H9 (cell line): Measurements from ENCODE around the gene ZNF423. TPM values are rescaled to one million over a fixed set of nuclear protein-coding genes. Genes with fewer than 3 reads are reported as not detected.

Source experiments
- DNase-seq: peaks from one replicate; pipeline ENCODE4 v3.0.0-alpha.2; 2017
- H2AFZ ChIP-seq: one replicate; pipeline ENCODE4 v1.6.1; 2013; ENCODE audit warnings: mild to moderate bottlenecking, low read length, control low read depth, moderate library complexity
- H2AK5ac ChIP-seq: 2 replicates; pipeline ENCODE4 v1.6.1; 2013; ENCODE audit warnings: low read length, control low read depth, mixed read lengths; ENCODE audit not compliant: insufficient read length
- H2BK120ac ChIP-seq: one replicate; pipeline ENCODE4 v1.6.1; 2013; ENCODE audit warnings: low read depth, mild to moderate bottlenecking, low read length, control low read depth, inconsistent platforms; ENCODE audit not compliant: poor library complexity, severe bottlenecking
- H2BK12ac ChIP-seq: 2 replicates; pipeline ENCODE4 v1.6.1; 2013; ENCODE audit warnings: low read length, control low read depth, mixed read lengths, low read depth; ENCODE audit not compliant: insufficient read length
- H2BK15ac ChIP-seq: 2 replicates; pipeline ENCODE4 v1.6.1; 2013; ENCODE audit warnings: low read depth, low read length, control low read depth
- H2BK20ac ChIP-seq: one replicate; pipeline ENCODE4 v1.6.1; 2013; ENCODE audit warnings: low read depth, mild to moderate bottlenecking, low read length, control low read depth, inconsistent platforms; ENCODE audit not compliant: poor library complexity, severe bottlenecking
- H2BK5ac ChIP-seq: 2 replicates; pipeline ENCODE4 v1.6.1; 2013; ENCODE audit warnings: low read length, control low read depth, mixed read lengths; ENCODE audit not compliant: insufficient read length
- H3K14ac ChIP-seq: 2 replicates; pipeline ENCODE4 v1.6.1; 2013; ENCODE audit warnings: low read length, control low read depth; ENCODE audit not compliant: insufficient read depth
- H3K18ac ChIP-seq: 2 replicates; pipeline ENCODE4 v1.6.1; 2013; ENCODE audit warnings: low read depth, mild to moderate bottlenecking, mixed read lengths, low read length, control low read depth; ENCODE audit not compliant: insufficient read length
- H3K23ac ChIP-seq: 2 replicates; pipeline ENCODE4 v1.6.1; 2013; ENCODE audit warnings: low read length, control low read depth, mixed read lengths, low read depth; ENCODE audit not compliant: insufficient read length
- H3K23me2 ChIP-seq: 2 replicates; pipeline ENCODE4 v1.6.1; 2013; ENCODE audit warnings: low read depth, mild to moderate bottlenecking, mixed read lengths, low read length, control low read depth; ENCODE audit not compliant: insufficient read length, poor library complexity, severe bottlenecking
- H3K27ac ChIP-seq: 2 replicates; pipeline ENCODE4 v1.5.1; 2013; ENCODE audit warnings: low read length, control low read depth, mixed read lengths, low read depth; ENCODE audit not compliant: insufficient read length
- H3K27me3 ChIP-seq: 2 replicates; pipeline ENCODE4 v1.6.1; 2013; ENCODE audit warnings: low read length, control low read depth, inconsistent platforms; ENCODE audit not compliant: insufficient read depth
- H3K4ac ChIP-seq: 2 replicates; pipeline ENCODE4 v1.6.1; 2013; ENCODE audit warnings: low read depth, mild to moderate bottlenecking, control low read depth, inconsistent platforms, low read length, moderate library complexity
- H3K4me1 ChIP-seq: 2 replicates; pipeline ENCODE4 v1.6.1; 2013; ENCODE audit warnings: low read length, control low read depth, inconsistent platforms; ENCODE audit not compliant: insufficient read depth
- H3K4me2 ChIP-seq: 2 replicates; pipeline ENCODE4 v1.6.1; 2013; ENCODE audit warnings: low read length, control low read depth, mixed read lengths; ENCODE audit not compliant: insufficient read length, insufficient read depth
- H3K56ac ChIP-seq: 2 replicates; pipeline ENCODE4 v1.6.1; 2013; ENCODE audit warnings: low read depth, mild to moderate bottlenecking, mixed read lengths, low read length, control low read depth; ENCODE audit not compliant: insufficient read length
- H3K79me1 ChIP-seq: 2 replicates; pipeline ENCODE4 v1.6.1; 2013; ENCODE audit warnings: low read depth, mild to moderate bottlenecking, moderate library complexity, low read length, control low read depth, inconsistent platforms; ENCODE audit not compliant: insufficient read depth, poor library complexity, severe bottlenecking
- H3K79me2 ChIP-seq: 2 replicates; pipeline ENCODE4 v1.6.1; 2013; ENCODE audit warnings: low read length, control low read depth, inconsistent platforms; ENCODE audit not compliant: insufficient read depth
- H3K9ac ChIP-seq: 2 replicates; pipeline ENCODE4 v1.6.1; 2013; ENCODE audit warnings: low read length, control low read depth, mixed read lengths; ENCODE audit not compliant: insufficient read length; ENCODE audit errors: extremely low read depth
- H3K9me3 ChIP-seq: one replicate; pipeline ENCODE4 v1.6.1; 2013; ENCODE audit warnings: low read depth, low read length, inconsistent platforms; ENCODE audit not compliant: control insufficient read depth
- H3T11ph ChIP-seq: one replicate; pipeline ENCODE4 v1.6.1; 2013; ENCODE audit warnings: mild to moderate bottlenecking, low read length, control low read depth, inconsistent platforms
- H4K20me1 ChIP-seq: one replicate; pipeline ENCODE4 v1.6.1; 2013; ENCODE audit not compliant: control insufficient read depth, insufficient read length, insufficient read depth
- H4K5ac ChIP-seq: 2 replicates; pipeline ENCODE4 v1.6.1; 2013; ENCODE audit warnings: low read depth, mild to moderate bottlenecking, mixed read lengths, low read length, control low read depth; ENCODE audit not compliant: insufficient read length
- H4K8ac ChIP-seq: replicated peaks from 2 replicates; pipeline ENCODE4 v1.6.1; 2013; ENCODE audit warnings: low read length, control low read depth, mixed read lengths, low read depth; ENCODE audit not compliant: insufficient read length
- H4K91ac ChIP-seq: 2 replicates; pipeline ENCODE4 v1.6.1; 2013; ENCODE audit warnings: low read depth, mild to moderate bottlenecking, moderate library complexity, mixed read lengths, low read length, control low read depth; ENCODE audit not compliant: insufficient read length
- H3K27ac Mint-ChIP-seq, 3 experiments: 2 replicates in 2 of 3; 3 replicates in 1 of 3; pipeline ENCODE4 v1.8.0; 2020 to 2021; ENCODE audit warnings: mixed read lengths in 3 of 3, mild to moderate bottlenecking in 1 of 3, moderate library complexity in 1 of 3
- H3K27me3 Mint-ChIP-seq: 2 replicates; pipeline ENCODE4 v1.8.0; 2021; ENCODE audit warnings: low read depth, mild to moderate bottlenecking, moderate library complexity, mixed read lengths
- H3K36me3 Mint-ChIP-seq, 3 experiments: 2 replicates in 2 of 3; 3 replicates in 1 of 3; pipeline ENCODE4 v1.8.0; 2020 to 2021; ENCODE audit warnings: low read depth in 3 of 3, mixed read lengths in 3 of 3; ENCODE audit not compliant: insufficient read depth in 1 of 3
- H3K4me1 Mint-ChIP-seq, 2 experiments: 2 replicates each; pipeline ENCODE4 v1.8.0; 2020; ENCODE audit warnings: mixed read lengths in 2 of 2
- H3K4me3 Mint-ChIP-seq, 2 experiments: 2 replicates in 1 of 2; 3 replicates in 1 of 2; pipeline ENCODE4 v1.8.0; 2020 to 2021; ENCODE audit warnings: mild to moderate bottlenecking in 2 of 2, mixed read lengths in 2 of 2, moderate library complexity in 1 of 2
- H3K9me3 Mint-ChIP-seq, 2 experiments: 2 replicates in 1 of 2; 3 replicates in 1 of 2; pipeline ENCODE4 v1.8.0; 2020; ENCODE audit warnings: mild to moderate bottlenecking in 2 of 2, mixed read lengths in 2 of 2, moderate library complexity in 1 of 2
- WGBS: extraction: QIAGEN DNeasy Blood & Tissue Kit; methylation state at CpG from one replicate; pipeline ENCODE4 v1.1.7; 2013; ENCODE audit warnings: missing lambda C conversion rate, low lambda C conversion rate, mixed read lengths; ENCODE audit not compliant: insufficient read length; ENCODE audit errors: extremely low coverage; 5-methylcytosine and 5-hydroxymethylcytosine counted together
- total RNA-seq: library from RNA; stranded (reverse); gene quantifications from 2 replicates; pipeline ENCODE4 v1.2.1, GENCODE V29; 2021
- TF ChIP-seq, protein P1 (sequence below): fragments of 200-600 bp; sonication (generic); conservative IDR thresholded peaks from 3 replicates; pipeline ENCODE4 v1.8.0; 2021; ENCODE audit warnings: antibody characterized with exemption, mild to moderate bottlenecking

Gene ZNF423
- total RNA-seq, 1 experiment from 2014 or later = 51.5 TPM

- Mint-ChIP-seq H3K27ac (no peak overlapping the region), H3K36me3 (peaks cover 0 to 26% (median 0%) of the 10 kb centered on the region in 3 experiments; a peak in 2 of 7 replicates), H3K4me3 (no peak overlapping the region), H3K4me1 (peaks cover 82 to 84% of the 10 kb centered on the region in 2 experiments), H3K9me3 (no peaks in the 10 kb centered on the region), H3K27me3 (no peaks in the 10 kb centered on the region)
- no peak overlapping the region for H3T11ph ChIP-seq
- no peak overlapping the region for H2AFZ ChIP-seq
- H3K4ac ChIP-seq = no peak overlapping the region
- no peak overlapping the region for H2AK5ac ChIP-seq
- peaks cover 10% of the 10 kb centered on the region for H3K79me1 ChIP-seq
- no peak for DNase-seq
- no peak overlapping the region for H2BK15ac ChIP-seq
- H4K20me1 ChIP-seq = no peaks in the 10 kb centered on the region
- H3K27me3 ChIP-seq = no peaks in the 10 kb centered on the region
- no peak overlapping the region for H2BK12ac ChIP-seq
- H3K23ac ChIP-seq = no peak overlapping the region
- H2BK120ac ChIP-seq = no peak overlapping the region
- H3K4me2 ChIP-seq = no peak overlapping the region
- peaks cover 45% of the 10 kb centered on the region; the same call in 1 of the 2 replicates for H3K79me2 ChIP-seq
- H2BK20ac ChIP-seq = no peak overlapping the region
- H3K9ac ChIP-seq = no peak overlapping the region
- no peak overlapping the region for H4K91ac ChIP-seq
- H3K56ac ChIP-seq = no peak overlapping the region
- no peak overlapping the region for H4K5ac ChIP-seq
- H3K9me3 ChIP-seq = no peaks in the 10 kb centered on the region
- TF ChIP-seq, protein P1, sequence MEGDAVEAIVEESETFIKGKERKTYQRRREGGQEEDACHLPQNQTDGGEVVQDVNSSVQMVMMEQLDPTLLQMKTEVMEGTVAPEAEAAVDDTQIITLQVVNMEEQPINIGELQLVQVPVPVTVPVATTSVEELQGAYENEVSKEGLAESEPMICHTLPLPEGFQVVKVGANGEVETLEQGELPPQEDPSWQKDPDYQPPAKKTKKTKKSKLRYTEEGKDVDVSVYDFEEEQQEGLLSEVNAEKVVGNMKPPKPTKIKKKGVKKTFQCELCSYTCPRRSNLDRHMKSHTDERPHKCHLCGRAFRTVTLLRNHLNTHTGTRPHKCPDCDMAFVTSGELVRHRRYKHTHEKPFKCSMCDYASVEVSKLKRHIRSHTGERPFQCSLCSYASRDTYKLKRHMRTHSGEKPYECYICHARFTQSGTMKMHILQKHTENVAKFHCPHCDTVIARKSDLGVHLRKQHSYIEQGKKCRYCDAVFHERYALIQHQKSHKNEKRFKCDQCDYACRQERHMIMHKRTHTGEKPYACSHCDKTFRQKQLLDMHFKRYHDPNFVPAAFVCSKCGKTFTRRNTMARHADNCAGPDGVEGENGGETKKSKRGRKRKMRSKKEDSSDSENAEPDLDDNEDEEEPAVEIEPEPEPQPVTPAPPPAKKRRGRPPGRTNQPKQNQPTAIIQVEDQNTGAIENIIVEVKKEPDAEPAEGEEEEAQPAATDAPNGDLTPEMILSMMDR = no peak
- no peak overlapping the region for H4K8ac ChIP-seq
- WGBS = no CpG with 5 or more reads among the region's 13 CpGs
- no peak overlapping the region for H3K14ac ChIP-seq
- H2BK5ac ChIP-seq = no peak overlapping the region
- H3K23me2 ChIP-seq = peaks cover 11% of the 10 kb centered on the region
- H3K4me1 ChIP-seq = peaks cover 9% of the 10 kb centered on the region; the same call in 1 of the 2 replicates
- H3K18ac ChIP-seq = no peak overlapping the region
- no peak overlapping the region for H3K27ac ChIP-seq
Measured at GRCh38 chr16:49850558-49851467, 5.1 kb downstream of the ZNF423 start.
